HEK293 (cell line): ENCODE data around the gene SH3BP2.

ENCODE experiments used
- CTCF ChIA-PET: fragments of 350-600 bp; formaldehyde crosslinking; extraction: SDS; loops from one replicate; lab custom pipeline; 2021; ENCODE audit warnings: antibody characterized with exemption; lab: Yijun Ruan, JAX
- POLR2A ChIA-PET: fragments of 300-600 bp; formaldehyde crosslinking; extraction: SDS; loops from one replicate; lab custom pipeline; 2020; ENCODE audit warnings: antibody characterized with exemption, inconsistent platforms; lab: Yijun Ruan, JAX
- H3K27ac ChIP-seq: fragments of 200-500 bp; sonication (Bioruptor generic); 2 replicates; pipeline ENCODE4 v1.5.1; 2014; ENCODE audit warnings: low read depth, low read length, control low read depth, inconsistent platforms; ENCODE audit errors: extremely low read depth
- H3K36me3 ChIP-seq, 2 experiments: fragments of 200-500 bp in 1 of 2; sonication (Bioruptor generic) in 1 of 2; 1 replicate in 1 of 2; 2 replicates in 1 of 2; pipeline ENCODE4 v1.5.1; 2014 to 2017; ENCODE audit warnings: inconsistent platforms in 2 of 2, low read length in 2 of 2; ENCODE audit not compliant: control insufficient read depth in 2 of 2, insufficient read depth in 1 of 2
- H3K4me1 ChIP-seq: fragments of 200-500 bp; sonication (Bioruptor generic); 2 replicates; pipeline ENCODE4 v1.5.1; 2014; ENCODE audit warnings: mild to moderate bottlenecking, low read length, inconsistent platforms; ENCODE audit not compliant: control insufficient read depth, insufficient read depth
- H3K4me3 ChIP-seq: 2 replicates; pipeline ENCODE4 v1.5.1; 2011; ENCODE audit warnings: low read depth, mild to moderate bottlenecking, control low read depth, low read length, moderate library complexity
- H3K9me3 ChIP-seq: fragments of 200-500 bp; sonication (Bioruptor generic); 2 replicates; pipeline ENCODE4 v1.5.1; 2014; ENCODE audit warnings: low read depth, low read length, inconsistent platforms; ENCODE audit not compliant: control insufficient read depth, insufficient read depth
- FEZF1 ChIP-seq: fragments of 450-650 bp; formaldehyde crosslinking; IDR thresholded peaks from 2 replicates; pipeline ENCODE4 v1.5.1; 2016; ENCODE audit warnings: missing biosample characterization, missing genetic modification characterization
- MZF1 ChIP-seq: fragments of 450-650 bp; formaldehyde crosslinking; IDR thresholded peaks from 2 replicates; pipeline ENCODE4 v1.5.1; 2017; ENCODE audit warnings: missing biosample characterization, missing genetic modification characterization, borderline replicate concordance
- SCRT2 ChIP-seq: fragments of 450-650 bp; formaldehyde crosslinking; IDR thresholded peaks from 2 replicates; pipeline ENCODE4 v1.5.1; 2016; ENCODE audit warnings: missing biosample characterization, missing genetic modification characterization
- ZBTB7A ChIP-seq: fragments of 450-650 bp; formaldehyde crosslinking; IDR thresholded peaks from 2 replicates; pipeline ENCODE4 v1.5.1; 2016; ENCODE audit warnings: low read depth, missing biosample characterization, missing genetic modification characterization
- ZBTB8A ChIP-seq: fragments of 450-650 bp; formaldehyde crosslinking; IDR thresholded peaks from 2 replicates; pipeline ENCODE4 v1.5.1; 2016; ENCODE audit warnings: missing biosample characterization, missing genetic modification characterization
- ZNF211 ChIP-seq: fragments of 450-650 bp; formaldehyde crosslinking; IDR thresholded peaks from 2 replicates; pipeline ENCODE4 v1.5.1; 2016; ENCODE audit warnings: low read depth, missing biosample characterization, missing genetic modification characterization
- ZNF239 ChIP-seq: fragments of 450-650 bp; formaldehyde crosslinking; IDR thresholded peaks from 2 replicates; pipeline ENCODE4 v1.5.1; 2016; ENCODE audit warnings: missing biosample characterization, missing genetic modification characterization
- ZNF600 ChIP-seq: fragments of 450-650 bp; formaldehyde crosslinking; IDR thresholded peaks from 2 replicates; pipeline ENCODE4 v1.5.1; 2016; ENCODE audit warnings: missing biosample characterization, missing genetic modification characterization
- ZNF621 ChIP-seq: fragments of 450-650 bp; formaldehyde crosslinking; IDR thresholded peaks from 2 replicates; pipeline ENCODE4 v1.5.1; 2017; ENCODE audit warnings: missing biosample characterization, missing genetic modification characterization
- ZNF660 ChIP-seq: fragments of 450-650 bp; IDR thresholded peaks from 2 replicates; pipeline ENCODE4 v1.5.1; 2018; ENCODE audit warnings: missing biosample characterization, mild to moderate bottlenecking, missing genetic modification characterization
- ZNF664 ChIP-seq: fragments of 450-650 bp; formaldehyde crosslinking; IDR thresholded peaks from 2 replicates; pipeline ENCODE4 v1.5.1; 2016; ENCODE audit warnings: missing biosample characterization, missing genetic modification characterization
- ZNF792 ChIP-seq: fragments of 450-650 bp; formaldehyde crosslinking; IDR thresholded peaks from 2 replicates; pipeline ENCODE4 v1.5.1; 2016; ENCODE audit warnings: missing biosample characterization, missing genetic modification characterization
- ZSCAN16 ChIP-seq: fragments of 450-650 bp; formaldehyde crosslinking; IDR thresholded peaks from 2 replicates; pipeline ENCODE4 v1.5.1; 2016; ENCODE audit warnings: missing biosample characterization, missing genetic modification characterization
- TF ChIP-seq, protein P1 (sequence below): fragments of 450-650 bp; formaldehyde crosslinking; IDR thresholded peaks from 2 replicates; pipeline ENCODE4 v1.5.1; 2016; ENCODE audit warnings: missing biosample characterization, missing genetic modification characterization
- TF ChIP-seq, protein P2 (sequence below): fragments of 450-650 bp; formaldehyde crosslinking; IDR thresholded peaks from 2 replicates; pipeline ENCODE4 v1.5.1; 2016; ENCODE audit warnings: missing biosample characterization, missing genetic modification characterization
- TF ChIP-seq, protein P3 (sequence below): fragments of 450-650 bp; formaldehyde crosslinking; IDR thresholded peaks from 2 replicates; pipeline ENCODE4 v1.5.1; 2016; ENCODE audit warnings: missing biosample characterization, missing genetic modification characterization
- TF ChIP-seq, protein P4 (sequence below): fragments of 450-650 bp; formaldehyde crosslinking; IDR thresholded peaks from 2 replicates; pipeline ENCODE4 v1.5.1; 2016; ENCODE audit warnings: missing biosample characterization, missing genetic modification characterization

The SH3BP2 gene

DNA sequence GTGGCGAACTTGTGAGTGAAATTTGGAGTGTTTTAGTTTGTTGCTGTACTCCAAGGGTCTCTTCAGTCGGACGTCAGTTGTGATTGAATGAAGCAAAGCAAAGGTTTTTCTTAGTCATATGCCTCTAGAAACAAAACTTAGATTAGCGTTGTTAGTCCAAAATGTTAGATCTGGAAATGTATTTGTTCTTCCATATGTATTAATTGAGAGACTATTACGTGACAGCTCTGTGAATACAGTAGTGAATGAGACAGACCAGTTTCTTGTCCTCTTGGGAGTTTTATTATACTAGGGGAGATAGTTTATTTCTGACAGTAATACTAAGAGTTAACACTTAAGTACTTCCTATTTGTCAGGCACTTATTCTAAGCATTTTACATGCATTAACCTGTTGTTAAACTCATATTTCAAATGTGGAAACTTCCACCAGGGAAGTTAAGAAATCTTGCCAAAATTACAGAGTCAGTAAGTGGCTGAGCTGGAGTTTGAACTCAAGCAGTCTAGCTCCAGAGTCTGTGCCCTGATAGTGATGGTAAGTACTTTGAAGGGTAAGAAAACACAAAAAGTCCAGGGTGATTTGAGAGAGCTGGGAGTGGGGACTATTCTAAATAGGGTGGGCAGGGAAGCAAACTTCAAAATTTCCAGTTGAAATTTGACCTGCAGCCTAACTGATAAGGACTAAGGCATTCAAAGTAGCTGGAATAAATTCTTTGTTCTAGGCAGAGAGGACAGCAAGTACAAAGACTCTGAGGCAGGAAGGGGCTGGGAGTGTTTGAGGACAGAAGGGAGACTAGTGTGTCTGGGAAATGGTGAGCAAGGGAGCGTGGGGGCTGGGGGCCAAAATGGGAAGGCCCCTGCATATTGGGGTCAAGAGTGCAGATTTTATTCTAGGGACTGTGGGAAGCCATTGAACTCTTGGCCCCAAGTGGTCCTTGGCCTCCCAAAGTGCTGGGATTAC, 67.8 kb downstream of the SH3BP2 start (continued):
- TF ChIP-seq MZF1 (tag by site-specific recombination) (peak; percentile 50; the same call in 1 of the 2 replicates), ZNF664 (tag by site-specific recombination) (peak; percentile 95), ZNF211 (no peak), ZNF660 (tag by site-specific recombination) (no peak), FEZF1 (tag by site-specific recombination) (peak; percentile 7; the same call in 1 of the 2 replicates), ZBTB7A (tag by site-specific recombination) (no peak), ZNF621 (no peak), ZNF239 (tag by site-specific recombination) (no peak), ZNF600 (tag by site-specific recombination) (peak; percentile 78), ZBTB8A (tag by site-specific recombination) (0 out of 2 replicates have a peak, but pooled peaks have one; percentile 31), ZNF792 (tag by site-specific recombination) (no peak)
- TF ChIP-seq, protein P1, sequence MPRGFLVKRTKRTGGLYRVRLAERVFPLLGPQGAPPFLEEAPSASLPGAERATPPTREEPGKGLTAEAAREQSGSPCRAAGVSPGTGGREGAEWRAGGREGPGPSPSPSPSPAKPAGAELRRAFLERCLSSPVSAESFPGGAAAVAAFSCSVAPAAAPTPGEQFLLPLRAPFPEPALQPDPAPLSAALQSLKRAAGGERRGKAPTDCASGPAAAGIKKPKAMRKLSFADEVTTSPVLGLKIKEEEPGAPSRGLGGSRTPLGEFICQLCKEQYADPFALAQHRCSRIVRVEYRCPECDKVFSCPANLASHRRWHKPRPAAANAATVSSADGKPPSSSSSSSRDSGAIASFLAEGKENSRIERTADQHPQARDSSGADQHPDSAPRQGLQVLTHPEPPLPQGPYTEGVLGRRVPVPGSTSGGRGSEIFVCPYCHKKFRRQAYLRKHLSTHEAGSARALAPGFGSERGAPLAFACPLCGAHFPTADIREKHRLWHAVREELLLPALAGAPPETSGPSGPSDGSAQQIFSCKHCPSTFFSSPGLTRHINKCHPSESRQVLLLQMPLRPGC (tag by site-specific recombination), result 0 out of 2 replicates have a peak, but pooled peaks have one; percentile 49
- TF ChIP-seq, protein P2, sequence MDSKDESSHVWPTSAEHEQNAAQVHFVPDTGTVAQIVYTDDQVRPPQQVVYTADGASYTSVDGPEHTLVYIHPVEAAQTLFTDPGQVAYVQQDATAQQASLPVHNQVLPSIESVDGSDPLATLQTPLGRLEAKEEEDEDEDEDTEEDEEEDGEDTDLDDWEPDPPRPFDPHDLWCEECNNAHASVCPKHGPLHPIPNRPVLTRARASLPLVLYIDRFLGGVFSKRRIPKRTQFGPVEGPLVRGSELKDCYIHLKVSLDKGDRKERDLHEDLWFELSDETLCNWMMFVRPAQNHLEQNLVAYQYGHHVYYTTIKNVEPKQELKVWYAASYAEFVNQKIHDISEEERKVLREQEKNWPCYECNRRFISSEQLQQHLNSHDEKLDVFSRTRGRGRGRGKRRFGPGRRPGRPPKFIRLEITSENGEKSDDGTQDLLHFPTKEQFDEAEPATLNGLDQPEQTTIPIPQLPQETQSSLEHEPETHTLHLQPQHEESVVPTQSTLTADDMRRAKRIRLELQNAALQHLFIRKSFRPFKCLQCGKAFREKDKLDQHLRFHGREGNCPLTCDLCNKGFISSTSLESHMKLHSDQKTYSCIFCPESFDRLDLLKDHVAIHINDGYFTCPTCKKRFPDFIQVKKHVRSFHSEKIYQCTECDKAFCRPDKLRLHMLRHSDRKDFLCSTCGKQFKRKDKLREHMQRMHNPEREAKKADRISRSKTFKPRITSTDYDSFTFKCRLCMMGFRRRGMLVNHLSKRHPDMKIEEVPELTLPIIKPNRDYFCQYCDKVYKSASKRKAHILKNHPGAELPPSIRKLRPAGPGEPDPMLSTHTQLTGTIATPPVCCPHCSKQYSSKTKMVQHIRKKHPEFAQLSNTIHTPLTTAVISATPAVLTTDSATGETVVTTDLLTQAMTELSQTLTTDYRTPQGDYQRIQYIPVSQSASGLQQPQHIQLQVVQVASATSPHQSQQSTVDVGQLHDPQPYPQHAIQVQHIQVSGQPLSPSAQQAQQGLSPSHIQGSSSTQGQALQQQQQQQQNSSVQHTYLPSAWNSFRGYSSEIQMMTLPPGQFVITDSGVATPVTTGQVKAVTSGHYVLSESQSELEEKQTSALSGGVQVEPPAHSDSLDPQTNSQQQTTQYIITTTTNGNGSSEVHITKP (tag by site-specific recombination), result peak; percentile 85
- TF ChIP-seq, protein P3, sequence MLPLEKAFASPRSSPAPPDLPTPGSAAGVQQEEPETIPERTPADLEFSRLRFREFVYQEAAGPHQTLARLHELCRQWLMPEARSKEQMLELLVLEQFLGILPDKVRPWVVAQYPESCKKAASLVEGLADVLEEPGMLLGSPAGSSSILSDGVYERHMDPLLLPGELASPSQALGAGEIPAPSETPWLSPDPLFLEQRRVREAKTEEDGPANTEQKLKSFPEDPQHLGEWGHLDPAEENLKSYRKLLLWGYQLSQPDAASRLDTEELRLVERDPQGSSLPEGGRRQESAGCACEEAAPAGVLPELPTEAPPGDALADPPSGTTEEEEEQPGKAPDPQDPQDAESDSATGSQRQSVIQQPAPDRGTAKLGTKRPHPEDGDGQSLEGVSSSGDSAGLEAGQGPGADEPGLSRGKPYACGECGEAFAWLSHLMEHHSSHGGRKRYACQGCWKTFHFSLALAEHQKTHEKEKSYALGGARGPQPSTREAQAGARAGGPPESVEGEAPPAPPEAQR, result no peak
- TF ChIP-seq, protein P4, sequence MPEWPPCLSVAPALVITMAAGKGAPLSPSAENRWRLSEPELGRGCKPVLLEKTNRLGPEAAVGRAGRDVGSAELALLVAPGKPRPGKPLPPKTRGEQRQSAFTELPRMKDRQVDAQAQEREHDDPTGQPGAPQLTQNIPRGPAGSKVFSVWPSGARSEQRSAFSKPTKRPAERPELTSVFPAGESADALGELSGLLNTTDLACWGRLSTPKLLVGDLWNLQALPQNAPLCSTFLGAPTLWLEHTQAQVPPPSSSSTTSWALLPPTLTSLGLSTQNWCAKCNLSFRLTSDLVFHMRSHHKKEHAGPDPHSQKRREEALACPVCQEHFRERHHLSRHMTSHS, result no peak

DNA sequence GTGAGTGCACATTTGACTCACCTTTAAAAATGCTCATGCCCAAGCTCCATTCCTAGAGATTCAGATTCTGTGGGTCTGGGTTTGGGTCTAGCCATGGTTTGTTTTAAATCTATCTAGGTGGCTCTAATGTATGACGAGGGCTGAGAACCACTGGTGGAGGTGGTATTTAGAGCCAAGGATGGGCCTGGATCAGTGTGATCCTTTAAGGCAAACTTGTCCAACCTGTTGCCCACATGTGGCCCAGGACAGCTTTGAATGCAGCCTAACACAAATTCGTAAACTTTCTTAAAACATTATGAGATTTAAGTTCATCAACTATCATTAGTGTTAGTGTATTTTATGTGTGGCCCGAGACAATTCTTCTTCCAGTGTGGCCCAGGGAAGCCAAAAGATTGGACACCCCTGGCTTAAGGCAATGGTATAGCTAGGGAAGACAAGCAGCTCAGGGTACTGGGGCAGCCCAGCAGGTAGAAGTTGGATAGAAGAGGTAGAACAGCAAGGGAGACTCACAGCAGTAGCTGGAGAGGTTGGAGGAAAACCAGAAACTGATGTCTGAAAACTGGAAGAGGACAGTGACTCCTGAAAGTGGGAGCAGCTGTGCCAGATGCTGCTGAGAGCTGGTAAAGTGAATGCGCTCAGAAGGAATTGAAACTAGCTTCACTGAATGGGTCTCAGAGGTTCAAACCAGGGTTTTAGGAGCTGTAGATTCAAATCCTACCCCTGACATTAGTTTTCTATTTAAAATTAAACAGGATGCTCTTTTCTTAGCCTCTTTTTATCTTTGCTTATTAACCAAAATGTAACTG, 68.9 kb downstream of the SH3BP2 start:
- Histone ChIP-seq H3K4me3 (no peak overlapping the region), H3K27ac (no peak overlapping the region), H3K36me3 (no peaks in the 10 kb centered on the region), H3K4me1 (peaks cover 29% of the 10 kb centered on the region), H3K9me3 (no peaks in the 10 kb centered on the region)
- peak; percentile 74 for TF ChIP-seq SCRT2 (tag by site-specific recombination)
- no peak for TF ChIP-seq ZSCAN16 (tag by site-specific recombination)
- TF ChIP-seq, protein P2 (tag by site-specific recombination), result peak; percentile 53
- no peak for TF ChIP-seq ZBTB7A (tag by site-specific recombination)
- ChIA-PET POLR2A (interaction anchor here (0.6 to 1.7 kb wide), 4 partner anchors 10 to 87 kb away, joined by 3 to 8 read pairs (median 3); no protein-coding TSS in a partner anchor), CTCF (interaction anchor here (0.5 to 1.1 kb wide), 4 partner anchors 11 to 93 kb away, joined by 3 to 7 read pairs (median 4); no protein-coding TSS in a partner anchor)
